Right lobe of liver (tissue), 6 donors: ENCODE results near the gene PRKAR1B. TPM values are rescaled to one million over a fixed set of nuclear protein-coding genes. Genes with fewer than 3 reads are reported as not detected.

Source experiments
- ATAC-seq, 4 donors: fragments of 200-7000 bp; cut with Tn5 transposase; one replicate each; pipeline ENCODE4 v1.9.1; 2020; ENCODE audit warnings: mild to moderate bottlenecking in 4 of 4, moderate library complexity in 4 of 4
- DNase-seq, 3 donors: peaks; one replicate each; pipeline ENCODE4 v3.0.0-alpha.2; 2020
- H3K27ac ChIP-seq, 3 donors: fragments of 200-600 bp; one replicate each; pipeline ENCODE4 v1.8.0; 2022
- H3K27me3 ChIP-seq, 2 donors: fragments of 200-600 bp; one replicate each; pipeline ENCODE4 v1.8.0; 2022
- H3K36me3 ChIP-seq, 4 donors: fragments of 200-600 bp; sonication (generic) in 1 of 4; one replicate each; pipeline versions ENCODE4 v1.5.1 to v1.8.0; 2017 to 2022; ENCODE audit warnings: control low read depth in 1 of 4
- H3K4me1 ChIP-seq, 4 donors: fragments of 200-600 bp; sonication (generic) in 1 of 4; one replicate each; pipeline versions ENCODE4 v1.5.1 to v1.8.0; 2017 to 2022; ENCODE audit warnings: control low read depth in 1 of 4
- H3K4me3 ChIP-seq, 3 donors: fragments of 200-600 bp; one replicate each; pipeline ENCODE4 v1.8.0; 2022
- H3K9me3 ChIP-seq, 4 donors: fragments of 200-600 bp; sonication (generic) in 1 of 4; one replicate each; pipeline versions ENCODE4 v1.5.1 to v1.8.0; 2017 to 2022; ENCODE audit warnings: control low read depth in 1 of 4
- POLR2A ChIP-seq: fragments of 450-650 bp; IDR thresholded peaks from one replicate; pipeline ENCODE4 v1.6.1; 2017; ENCODE audit warnings: antibody characterized with exemption, mild to moderate bottlenecking
- WGBS: methylation state at CpG from one replicate; pipeline ENCODE4 v1.1.6; 2018; ENCODE audit warnings: low coverage, low lambda C conversion rate; ENCODE audit not compliant: insufficient coverage; ENCODE audit errors: missing lambda C conversion rate; 5-methylcytosine and 5-hydroxymethylcytosine counted together
- intact Hi-C, 2 donors: fragments of 100-400 bp; cut with DNase I; formaldehyde crosslinking; loops; one replicate each; pipeline versions ENCODE4 v1.11.2 to v1.14.1; 2022
- total RNA-seq, 6 experiments: library from RNA; depleted of rRNA in 2 of 6; stranded (reverse); fragments of >200 nt in 2 of 6; fragmentation: NEBNext Ultra II Directional in 3 of 6; extraction: Animal tissue kit (Norgen Biotek cat#: 25700) in 3 of 6; gene quantifications; one replicate each; pipeline versions ENCODE4 v1.1.0 to v1.2.4, GENCODE V29; 2016 to 2023
- TF ChIP-seq, protein P1 (sequence below), 4 donors: fragments of 200-600 bp in 3 of 4; fragments of 450-650 bp in 1 of 4; IDR thresholded peaks; one replicate each; pipeline versions ENCODE4 v1.5.1 to v1.8.0; 2016 to 2022; ENCODE audit warnings: antibody characterized with exemption in 4 of 4, mild to moderate bottlenecking in 2 of 4
- donor health status: DM: no; HTN: yes; CAD: no.
- donor health status: DM: no; HTN: no; CAD: no.
- donor health status: DM: no; HTN: no; CAD: no.
- donor health status: DM: no; HTN: yes; CAD: no.
- donor health status: DM: no; HTN: yes; CAD: no.

Gene PRKAR1B
- total RNA-seq, 6 experiments from 2014 or later = 4.7 to 20.8 (median 11.3) TPM

DNA sequence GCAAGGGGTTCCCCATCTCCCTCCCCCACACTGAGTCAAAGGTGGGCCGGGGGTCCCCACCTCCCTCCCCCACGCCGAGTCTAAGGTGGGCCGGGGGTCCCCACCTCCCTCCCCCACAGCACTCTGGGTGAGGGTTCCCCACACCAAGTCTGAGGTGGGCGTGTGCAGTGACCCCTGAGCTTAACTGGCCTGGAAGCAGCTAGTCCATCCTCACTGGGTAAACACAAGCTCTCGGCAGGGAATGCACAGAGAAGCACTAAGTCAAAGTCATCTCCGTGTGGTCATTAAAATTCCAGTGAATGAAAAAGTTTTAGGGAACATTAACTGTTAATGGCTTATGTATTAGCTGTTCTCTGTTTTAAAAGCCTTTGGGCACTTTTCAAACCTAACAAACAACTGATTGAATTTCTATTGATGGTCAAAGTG lies 43.7 kb upstream of the PRKAR1B start:
- DNase-seq (no peak), ATAC-seq (no peak)
- intact Hi-C loops = loop anchor here in 1 of 2 donors (5.0 kb wide), 1 partner anchor 448 kb away; no protein-coding TSS in a partner anchor
- TF ChIP-seq POLR2A = no peak
- TF ChIP-seq, protein P1, sequence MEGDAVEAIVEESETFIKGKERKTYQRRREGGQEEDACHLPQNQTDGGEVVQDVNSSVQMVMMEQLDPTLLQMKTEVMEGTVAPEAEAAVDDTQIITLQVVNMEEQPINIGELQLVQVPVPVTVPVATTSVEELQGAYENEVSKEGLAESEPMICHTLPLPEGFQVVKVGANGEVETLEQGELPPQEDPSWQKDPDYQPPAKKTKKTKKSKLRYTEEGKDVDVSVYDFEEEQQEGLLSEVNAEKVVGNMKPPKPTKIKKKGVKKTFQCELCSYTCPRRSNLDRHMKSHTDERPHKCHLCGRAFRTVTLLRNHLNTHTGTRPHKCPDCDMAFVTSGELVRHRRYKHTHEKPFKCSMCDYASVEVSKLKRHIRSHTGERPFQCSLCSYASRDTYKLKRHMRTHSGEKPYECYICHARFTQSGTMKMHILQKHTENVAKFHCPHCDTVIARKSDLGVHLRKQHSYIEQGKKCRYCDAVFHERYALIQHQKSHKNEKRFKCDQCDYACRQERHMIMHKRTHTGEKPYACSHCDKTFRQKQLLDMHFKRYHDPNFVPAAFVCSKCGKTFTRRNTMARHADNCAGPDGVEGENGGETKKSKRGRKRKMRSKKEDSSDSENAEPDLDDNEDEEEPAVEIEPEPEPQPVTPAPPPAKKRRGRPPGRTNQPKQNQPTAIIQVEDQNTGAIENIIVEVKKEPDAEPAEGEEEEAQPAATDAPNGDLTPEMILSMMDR (IDR thresholded peaks at IDR 0.05) = no peak
- Histone ChIP-seq H3K4me1 (no peaks in the 10 kb centered on the region), H3K36me3 (peaks cover 0 to 2% (median under 1%) of the 10 kb centered on the region in 4 donors), H3K27ac (peak overlapping the region in 2 of 3 donors; percentile 5 to 24), H3K27me3 (no peaks in the 10 kb centered on the region), H3K4me3 (no peak overlapping the region), H3K9me3 (no peaks in the 10 kb centered on the region)
- WGBS = 20% methylated on average over 3 of the region's 7 CpGs

DNA sequence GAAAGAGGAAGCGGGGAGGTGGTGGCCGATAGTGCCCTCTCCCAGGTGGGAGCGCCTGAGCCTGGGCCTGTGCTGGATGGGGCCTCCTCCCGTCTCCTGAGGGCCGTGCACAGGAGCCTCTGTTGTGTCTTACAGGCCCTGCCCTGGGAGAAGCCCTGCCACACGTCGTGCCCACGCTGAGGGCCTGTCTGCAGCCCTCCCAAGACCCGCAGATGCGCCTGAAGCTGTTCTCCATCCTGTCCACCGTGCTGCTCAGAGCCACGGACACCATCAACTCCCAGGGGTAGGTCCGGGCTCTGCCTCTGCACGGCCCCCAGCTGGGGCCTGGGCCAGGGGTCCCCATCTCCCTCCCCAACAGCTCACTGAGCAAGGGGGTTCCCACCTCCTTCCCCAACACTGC lies 43.3 kb upstream of the PRKAR1B start:
- intact Hi-C loops = loop anchor here in 1 of 2 donors (5.0 kb wide), 1 partner anchor 448 kb away; no protein-coding TSS in a partner anchor
- no peak overlapping the region for H3K4me3 ChIP-seq
- H3K4me1 ChIP-seq = no peaks in the 10 kb centered on the region
- peaks cover 0 to 6% (median under 1%) of the 10 kb centered on the region in 4 donors for H3K36me3 ChIP-seq
- H3K27me3 ChIP-seq = no peaks in the 10 kb centered on the region
- no peak overlapping the region for H3K27ac ChIP-seq
- DNase-seq (no peak), ATAC-seq (no peak)
- H3K9me3 ChIP-seq = no peaks in the 10 kb centered on the region
- TF ChIP-seq POLR2A = no peak
- TF ChIP-seq, protein P1 (IDR thresholded peaks at IDR 0.05) = no peak
- 100% methylated on average over 3 of the region's 14 CpGs for WGBS

DNA sequence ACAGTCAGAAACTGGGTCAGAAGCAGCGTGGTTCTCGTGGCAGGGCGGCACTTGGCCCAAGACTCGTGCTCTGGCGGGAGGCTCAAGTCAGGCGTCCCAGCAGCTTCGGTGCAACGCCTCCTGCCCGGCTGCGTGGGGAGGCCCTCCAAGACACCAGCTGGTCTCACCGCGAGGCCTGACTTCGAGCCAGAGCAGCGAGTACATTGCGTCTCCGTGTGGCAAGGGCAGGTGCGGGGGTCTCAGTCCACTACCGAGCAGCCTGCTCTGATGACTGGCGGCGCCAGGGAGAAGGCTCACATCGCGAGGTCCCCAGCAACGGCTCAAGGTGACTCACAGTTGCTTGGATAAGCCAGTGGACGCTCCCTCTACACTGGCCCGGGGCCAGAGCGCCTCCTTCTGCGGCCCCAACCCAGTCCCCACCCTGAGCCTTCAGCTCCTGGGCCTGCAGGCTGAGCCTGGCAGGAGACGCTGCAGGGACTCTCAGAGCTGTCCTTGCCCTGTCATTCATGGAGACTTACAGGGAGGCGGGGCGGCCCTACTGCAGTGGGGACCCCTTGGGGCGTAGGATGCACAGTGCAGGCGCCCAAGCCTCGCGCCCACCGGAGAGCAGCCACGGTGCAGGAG lies 41.9 kb upstream of the PRKAR1B start:
- DNase-seq (no peak), ATAC-seq (no peak)
- Histone ChIP-seq H3K9me3 (no peaks in the 10 kb centered on the region), H3K36me3 (peaks cover 0 to 18% (median 4%) of the 10 kb centered on the region in 4 donors), H3K27ac (no peak overlapping the region), H3K4me1 (no peaks in the 10 kb centered on the region), H3K27me3 (no peaks in the 10 kb centered on the region), H3K4me3 (no peak overlapping the region)
- TF ChIP-seq POLR2A = no peak
- TF ChIP-seq, protein P1 (IDR thresholded peaks at IDR 0.05) = no peak
- intact Hi-C loops = loop anchor here in 1 of 2 donors (5.0 kb wide), 1 partner anchor 447 kb away; no protein-coding TSS in a partner anchor
- 91% methylated on average over 4 of the region's 36 CpGs for WGBS

DNA sequence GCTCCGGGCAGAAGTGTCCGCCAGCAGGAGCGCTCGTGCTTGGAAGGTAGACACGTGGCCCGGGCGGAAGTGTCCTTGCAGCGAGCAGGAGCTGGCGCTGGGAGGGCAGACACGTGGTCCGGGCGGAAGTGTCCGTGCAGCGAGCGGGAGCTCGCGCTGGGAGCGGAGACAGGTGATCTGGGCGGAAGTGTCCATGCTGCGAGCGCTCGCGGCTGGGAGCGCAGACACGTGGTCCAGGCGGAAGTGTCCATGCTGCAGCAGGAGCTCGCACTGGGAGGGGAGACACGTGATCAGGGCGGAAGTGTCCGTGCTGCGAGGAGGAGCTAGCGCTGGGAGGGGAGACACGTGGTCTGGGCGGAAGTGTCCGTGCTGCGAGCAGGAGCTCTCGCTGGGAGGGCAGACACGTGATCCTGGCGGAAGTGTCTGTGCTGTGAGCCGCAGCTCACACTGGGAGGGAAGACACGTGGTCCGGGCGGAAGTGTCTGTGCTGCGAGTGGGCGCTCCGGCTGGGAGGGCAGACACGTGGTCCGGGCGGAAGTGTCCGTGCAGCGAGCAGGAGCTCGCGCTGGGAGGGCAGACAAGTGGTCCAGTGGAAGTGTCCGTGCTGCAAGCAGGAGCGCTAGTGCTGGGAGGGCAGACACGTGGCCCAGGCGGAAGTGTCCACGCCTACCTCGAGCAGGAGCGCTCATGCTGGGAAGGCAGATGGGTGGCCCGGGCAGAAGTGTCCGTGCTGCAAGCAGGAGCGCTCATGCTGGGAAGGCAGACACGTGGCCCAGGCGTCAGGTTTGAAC lies 41.1 kb upstream of the PRKAR1B start:
- WGBS = 94% methylated on average over 56 of the region's 65 CpGs
- peaks cover 0 to 22% (median 7%) of the 10 kb centered on the region in 4 donors for H3K36me3 ChIP-seq
- no peak for ATAC-seq
- H3K4me1 ChIP-seq = no peaks in the 10 kb centered on the region
- intact Hi-C loops = loop anchor here in 1 of 2 donors (5.0 kb wide), 1 partner anchor 446 kb away; no protein-coding TSS in a partner anchor
- H3K27me3 ChIP-seq = no peaks in the 10 kb centered on the region
- H3K9me3 ChIP-seq = no peaks in the 10 kb centered on the region
- DNase-seq = no peak
- no peak for TF ChIP-seq POLR2A
- TF ChIP-seq, protein P1 (IDR thresholded peaks at IDR 0.05) = no peak
- no peak overlapping the region for H3K27ac ChIP-seq
- no peak overlapping the region for H3K4me3 ChIP-seq
